NAMALWA (cell line): ENCODE measurements around the gene AQP5.

Experiments used
- DNase-seq: peaks from one replicate; pipeline ENCODE4 v3.0.0-alpha.2; 2015; ENCODE audit warnings: low spot score

AQP5 gene

GRCh38 chr12:49961111-49961922 lies at the start of gene AQP5:
Gene AQP5 (plus strand): TSS chr12:49961872. CDS start chr12:49962018, 146 bp downstream.
- no peak for DNase-seq

- no peak for DNase-seq
Measured at GRCh38 chr12:49912345-49913255, 49.1 kb upstream of the AQP5 start.

- DNase-seq: no peak
Measured at GRCh38 chr12:49916129-49916919, 45.3 kb upstream of the AQP5 start.

GRCh38 chr12:49917166-49917787 lies 44.4 kb upstream of the AQP5 start:
- DNase-seq: no peak

GRCh38 chr12:49917788-49918173 lies 43.9 kb upstream of the AQP5 start:
- no peak for DNase-seq

GRCh38 chr12:49920241-49920914 lies 41.3 kb upstream of the AQP5 start:
- no peak for DNase-seq

- no peak for DNase-seq
Measured at GRCh38 chr12:49920915-49921286, 40.8 kb upstream of the AQP5 start.

- DNase-seq: no peak
Measured at GRCh38 chr12:49921299-49921698, 40.4 kb upstream of the AQP5 start.

- no peak for DNase-seq
Measured at GRCh38 chr12:49921936-49922335, 39.7 kb upstream of the AQP5 start.

GRCh38 chr12:49922349-49923034 lies 39.2 kb upstream of the AQP5 start:
- no peak for DNase-seq

GRCh38 chr12:49923035-49923644 lies 38.5 kb upstream of the AQP5 start:
- DNase-seq: no peak

- no peak for DNase-seq
Measured at GRCh38 chr12:49923880-49924556, 37.7 kb upstream of the AQP5 start.

GRCh38 chr12:49924628-49925246 lies 36.9 kb upstream of the AQP5 start:
- DNase-seq: no peak

GRCh38 chr12:49925433-49926204 lies 36.1 kb upstream of the AQP5 start:
- DNase-seq: no peak

GRCh38 chr12:49928471-49928870 lies 33.2 kb upstream of the AQP5 start:
- no peak for DNase-seq

GRCh38 chr12:49929581-49929980 lies 32.1 kb upstream of the AQP5 start:
- DNase-seq: no peak

- no peak for DNase-seq
Measured at GRCh38 chr12:49930515-49931288, 31.0 kb upstream of the AQP5 start.

GRCh38 chr12:49932023-49932422 lies 29.6 kb upstream of the AQP5 start:
- DNase-seq: no peak
